ENCODE data around the gene C11orf24. TPM values are rescaled to one million over a fixed set of nuclear protein-coding genes. Genes with fewer than 3 reads are reported as not detected.
A peak's percentile ranks its signal among the peaks of the same experiment; 100 is the strongest.

Gene C11orf24
- total and polyA plus RNA-seq, 9 of the 15 experiments (the other 6 are each of a cell fraction or from before 2014, with no cell fraction given) = 2.0 to 65.2 (median 32.5) TPM

DNA sequence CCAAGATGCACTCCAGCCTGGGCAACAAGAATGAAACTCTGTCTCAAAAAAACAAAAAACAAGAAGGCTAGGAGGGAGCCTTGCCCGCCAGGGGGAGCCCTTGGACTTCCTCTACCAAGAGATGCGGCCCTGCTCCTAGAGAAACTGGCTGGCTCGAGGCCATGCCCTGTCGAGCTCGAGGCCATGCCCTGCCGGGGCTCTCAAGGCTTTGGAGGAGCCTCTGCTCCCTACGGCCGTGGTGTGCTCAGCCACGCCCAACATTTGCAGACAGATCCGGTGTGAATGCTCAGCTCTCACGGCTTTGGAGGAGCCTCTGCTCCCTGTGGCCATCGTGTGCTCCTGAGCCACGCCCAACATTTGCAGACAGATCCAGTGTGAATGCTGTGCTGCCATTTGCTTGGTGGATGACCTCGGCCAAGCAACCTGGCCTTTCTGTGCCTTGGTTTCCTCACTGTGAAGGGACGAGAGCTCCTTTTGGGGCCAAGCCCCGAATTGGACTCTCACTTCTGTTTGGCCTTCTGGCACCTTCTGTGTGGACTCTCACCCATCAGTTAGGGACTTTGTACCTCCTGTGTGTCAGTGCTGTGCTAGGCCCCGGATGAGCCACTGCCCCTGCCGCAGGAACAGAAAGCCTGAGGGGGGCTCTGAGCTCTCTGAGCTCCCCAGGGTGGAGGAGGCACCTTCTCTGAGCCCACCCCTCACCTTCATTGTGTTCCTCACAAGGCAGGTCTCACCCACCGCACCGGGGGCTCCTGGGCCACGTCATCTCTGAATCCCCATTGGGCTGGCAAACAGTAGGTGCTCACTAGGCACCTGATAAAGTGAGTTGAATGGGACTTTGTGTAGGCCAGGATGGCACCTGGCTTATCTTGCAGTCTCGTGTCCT, 14.1 kb downstream of the C11orf24 start (continued):
- TF ChIP-seq, protein P1, sequence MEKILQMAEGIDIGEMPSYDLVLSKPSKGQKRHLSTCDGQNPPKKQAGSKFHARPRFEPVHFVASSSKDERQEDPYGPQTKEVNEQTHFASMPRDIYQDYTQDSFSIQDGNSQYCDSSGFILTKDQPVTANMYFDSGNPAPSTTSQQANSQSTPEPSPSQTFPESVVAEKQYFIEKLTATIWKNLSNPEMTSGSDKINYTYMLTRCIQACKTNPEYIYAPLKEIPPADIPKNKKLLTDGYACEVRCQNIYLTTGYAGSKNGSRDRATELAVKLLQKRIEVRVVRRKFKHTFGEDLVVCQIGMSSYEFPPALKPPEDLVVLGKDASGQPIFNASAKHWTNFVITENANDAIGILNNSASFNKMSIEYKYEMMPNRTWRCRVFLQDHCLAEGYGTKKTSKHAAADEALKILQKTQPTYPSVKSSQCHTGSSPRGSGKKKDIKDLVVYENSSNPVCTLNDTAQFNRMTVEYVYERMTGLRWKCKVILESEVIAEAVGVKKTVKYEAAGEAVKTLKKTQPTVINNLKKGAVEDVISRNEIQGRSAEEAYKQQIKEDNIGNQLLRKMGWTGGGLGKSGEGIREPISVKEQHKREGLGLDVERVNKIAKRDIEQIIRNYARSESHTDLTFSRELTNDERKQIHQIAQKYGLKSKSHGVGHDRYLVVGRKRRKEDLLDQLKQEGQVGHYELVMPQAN (IDR thresholded peaks at IDR 0.05; ENCODE audit: borderline replicate concordance) = no peak
- TF ChIP-seq, protein P2, sequence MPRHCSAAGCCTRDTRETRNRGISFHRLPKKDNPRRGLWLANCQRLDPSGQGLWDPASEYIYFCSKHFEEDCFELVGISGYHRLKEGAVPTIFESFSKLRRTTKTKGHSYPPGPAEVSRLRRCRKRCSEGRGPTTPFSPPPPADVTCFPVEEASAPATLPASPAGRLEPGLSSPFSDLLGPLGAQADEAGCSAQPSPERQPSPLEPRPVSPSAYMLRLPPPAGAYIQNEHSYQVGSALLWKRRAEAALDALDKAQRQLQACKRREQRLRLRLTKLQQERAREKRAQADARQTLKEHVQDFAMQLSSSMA (CRISPR knock-in tag; IDR thresholded peaks at IDR 0.05) = no peak
- TF ChIP-seq ZC3H11A (IDR thresholded peaks at IDR 0.05; ENCODE audit: low read depth, low read length) = no peak
- TF ChIP-seq, protein P3, sequence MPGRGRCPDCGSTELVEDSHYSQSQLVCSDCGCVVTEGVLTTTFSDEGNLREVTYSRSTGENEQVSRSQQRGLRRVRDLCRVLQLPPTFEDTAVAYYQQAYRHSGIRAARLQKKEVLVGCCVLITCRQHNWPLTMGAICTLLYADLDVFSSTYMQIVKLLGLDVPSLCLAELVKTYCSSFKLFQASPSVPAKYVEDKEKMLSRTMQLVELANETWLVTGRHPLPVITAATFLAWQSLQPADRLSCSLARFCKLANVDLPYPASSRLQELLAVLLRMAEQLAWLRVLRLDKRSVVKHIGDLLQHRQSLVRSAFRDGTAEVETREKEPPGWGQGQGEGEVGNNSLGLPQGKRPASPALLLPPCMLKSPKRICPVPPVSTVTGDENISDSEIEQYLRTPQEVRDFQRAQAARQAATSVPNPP (IDR thresholded peaks at IDR 0.05; ENCODE audit: borderline replicate concordance, insufficient read depth, insufficient read length) = no peak
- no peak for TF ChIP-seq TCF3 (CRISPR knock-in tag; IDR thresholded peaks at IDR 0.05)
- peak; percentile 88 for TF ChIP-seq CC2D1A (IDR thresholded peaks at IDR 0.05)
- TF ChIP-seq, protein P4, sequence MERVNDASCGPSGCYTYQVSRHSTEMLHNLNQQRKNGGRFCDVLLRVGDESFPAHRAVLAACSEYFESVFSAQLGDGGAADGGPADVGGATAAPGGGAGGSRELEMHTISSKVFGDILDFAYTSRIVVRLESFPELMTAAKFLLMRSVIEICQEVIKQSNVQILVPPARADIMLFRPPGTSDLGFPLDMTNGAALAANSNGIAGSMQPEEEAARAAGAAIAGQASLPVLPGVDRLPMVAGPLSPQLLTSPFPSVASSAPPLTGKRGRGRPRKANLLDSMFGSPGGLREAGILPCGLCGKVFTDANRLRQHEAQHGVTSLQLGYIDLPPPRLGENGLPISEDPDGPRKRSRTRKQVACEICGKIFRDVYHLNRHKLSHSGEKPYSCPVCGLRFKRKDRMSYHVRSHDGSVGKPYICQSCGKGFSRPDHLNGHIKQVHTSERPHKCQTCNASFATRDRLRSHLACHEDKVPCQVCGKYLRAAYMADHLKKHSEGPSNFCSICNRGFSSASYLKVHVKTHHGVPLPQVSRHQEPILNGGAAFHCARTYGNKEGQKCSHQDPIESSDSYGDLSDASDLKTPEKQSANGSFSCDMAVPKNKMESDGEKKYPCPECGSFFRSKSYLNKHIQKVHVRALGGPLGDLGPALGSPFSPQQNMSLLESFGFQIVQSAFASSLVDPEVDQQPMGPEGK (CRISPR knock-in tag; IDR thresholded peaks at IDR 0.05; ENCODE audit: borderline replicate concordance) = peak; percentile 12; the same call in 1 of the 2 replicates
- TF ChIP-seq ZNF668 (CRISPR knock-in tag; IDR thresholded peaks at IDR 0.05) = peak; percentile 74
- no peak for TF ChIP-seq DACH1 (IDR thresholded peaks at IDR 0.05; ENCODE audit: partially characterized antibody)
- TF ChIP-seq, protein P5, sequence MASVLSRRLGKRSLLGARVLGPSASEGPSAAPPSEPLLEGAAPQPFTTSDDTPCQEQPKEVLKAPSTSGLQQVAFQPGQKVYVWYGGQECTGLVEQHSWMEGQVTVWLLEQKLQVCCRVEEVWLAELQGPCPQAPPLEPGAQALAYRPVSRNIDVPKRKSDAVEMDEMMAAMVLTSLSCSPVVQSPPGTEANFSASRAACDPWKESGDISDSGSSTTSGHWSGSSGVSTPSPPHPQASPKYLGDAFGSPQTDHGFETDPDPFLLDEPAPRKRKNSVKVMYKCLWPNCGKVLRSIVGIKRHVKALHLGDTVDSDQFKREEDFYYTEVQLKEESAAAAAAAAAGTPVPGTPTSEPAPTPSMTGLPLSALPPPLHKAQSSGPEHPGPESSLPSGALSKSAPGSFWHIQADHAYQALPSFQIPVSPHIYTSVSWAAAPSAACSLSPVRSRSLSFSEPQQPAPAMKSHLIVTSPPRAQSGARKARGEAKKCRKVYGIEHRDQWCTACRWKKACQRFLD (CRISPR knock-in tag; IDR thresholded peaks at IDR 0.05) = no peak
- no peak for TF ChIP-seq CEBPB (tag; IDR thresholded peaks at IDR 0.05)
- no peak for TF ChIP-seq TCF7 (IDR thresholded peaks at IDR 0.05; ENCODE audit: borderline replicate concordance)
- peak; percentile 83 for TF ChIP-seq ZNF175 (CRISPR knock-in tag; IDR thresholded peaks at IDR 0.05; ENCODE audit: low read depth)
- no peak for TF ChIP-seq NFE2L1 (tag; IDR thresholded peaks at IDR 0.05; ENCODE audit: borderline replicate concordance, low read depth)
- TF ChIP-seq SMAD1 (IDR thresholded peaks at IDR 0.05; ENCODE audit: low read depth, low read length, partially characterized antibody) = no peak
